GM21367 (cell line): ENCODE data around the gene CYP2D6.

Experiments
- ATAC-seq: cut with Tn5 transposase; IDR thresholded peaks from one replicate; pipeline ENCODE4 v1.9.1; 2021; ENCODE audit not compliant: unreplicated experiment

CYP2D6 gene

GRCh38 chr22:42090596-42091454, 39.8 kb downstream of the CYP2D6 start, which contains the start of gene NDUFA6:
Gene NDUFA6 (minus strand): TSS chr22:42090772. CDS start chr22:42090744, 28 bp downstream.
- peak; percentile 84 for ATAC-seq

GRCh38 chr22:42086051-42086450, 44.6 kb downstream of the CYP2D6 start:
- no peak for ATAC-seq

- no peak for ATAC-seq
Observed at GRCh38 chr22:42084874-42085273, 45.7 kb downstream of the CYP2D6 start.

GRCh38 chr22:42083119-42083518, 47.5 kb downstream of the CYP2D6 start:
- no peak for ATAC-seq

GRCh38 chr22:42080287-42080686, 50.3 kb downstream of the CYP2D6 start:
- no peak for ATAC-seq

- peak; percentile 66 for ATAC-seq
Observed at GRCh38 chr22:42079319-42080251, 51.0 kb downstream of the CYP2D6 start, which contains the start of gene SMDT1. Gene SMDT1 (plus strand): TSS chr22:42079700. CDS start chr22:42079769, 69 bp downstream.

- ATAC-seq, result peak; percentile 1
Observed at GRCh38 chr22:42078469-42079318, 51.9 kb downstream of the CYP2D6 start.

GRCh38 chr22:42077486-42078125, 53.0 kb downstream of the CYP2D6 start:
- no peak for ATAC-seq

GRCh38 chr22:42076764-42077485, 53.7 kb downstream of the CYP2D6 start:
- ATAC-seq, result no peak
